IMR-90 (cell line): ENCODE results near the gene INPP5B. TPM values are rescaled to one million over a fixed set of nuclear protein-coding genes. Genes with fewer than 3 reads are reported as not detected.

Experiments
- ATAC-seq: fragments of 200-7000 bp; cut with Tn5 transposase; 2 replicates; pipeline ENCODE4 v1.9.1; 2020; ENCODE audit warnings: low read depth, mild to moderate bottlenecking, moderate library complexity
- BruUV-seq: library from RNA; stranded (reverse); fragments of 400-500 nt; replicated peaks from 2 replicates; lab custom pipeline; 2021; lab: Mats Ljungman, UMichigan
- CTCF ChIA-PET: fragments of 300-600 bp; formaldehyde crosslinking; extraction: SDS; loops from one replicate; lab custom pipeline; 2021; ENCODE audit warnings: antibody characterized with exemption; lab: Yijun Ruan, JAX
- POLR2A ChIA-PET: fragments of 300-600 bp; sonication (Branson Sonifier 250); formaldehyde crosslinking; loops from one replicate; lab custom pipeline; 2022; ENCODE audit warnings: antibody characterized with exemption; ENCODE audit not compliant: unreplicated experiment; lab: Charles Lee
- DNase-seq: peaks from one replicate; pipeline ENCODE4 v3.0.0; 2013
- H2AFZ ChIP-seq: replicated peaks from 2 replicates; pipeline ENCODE3; 2013; ENCODE audit warnings: low read length, mild to moderate bottlenecking; ENCODE audit not compliant: poor library complexity
- H2AK5ac ChIP-seq: 2 replicates; pipeline ENCODE4 v1.6.1; 2013; ENCODE audit warnings: low read depth, low read length, inconsistent platforms
- H2AK9ac ChIP-seq: replicated peaks from 2 replicates; pipeline ENCODE3; 2013; ENCODE audit warnings: mild to moderate bottlenecking, low read depth, low read length, moderate library complexity; ENCODE audit not compliant: poor library complexity
- H2BK120ac ChIP-seq: 2 replicates; pipeline ENCODE4 v1.6.1; 2013; ENCODE audit warnings: low read depth, low read length, inconsistent platforms
- H2BK15ac ChIP-seq: 3 replicates; pipeline ENCODE4 v1.6.1; 2013; ENCODE audit warnings: low read depth, low read length, inconsistent platforms
- H2BK20ac ChIP-seq: 2 replicates; pipeline ENCODE4 v1.6.1; 2013; ENCODE audit warnings: low read depth, mild to moderate bottlenecking, inconsistent platforms, low read length, moderate library complexity
- H2BK5ac ChIP-seq: 2 replicates; pipeline ENCODE4 v1.6.1; 2013; ENCODE audit warnings: mild to moderate bottlenecking, low read depth, low read length, inconsistent platforms; ENCODE audit not compliant: poor library complexity, severe bottlenecking
- H3K14ac ChIP-seq: replicated peaks from 2 replicates; pipeline ENCODE4 v1.6.1; 2013; ENCODE audit warnings: low read depth, low read length, inconsistent platforms
- H3K18ac ChIP-seq: 2 replicates; pipeline ENCODE4 v1.6.1; 2013; ENCODE audit warnings: low read depth, low read length, control low read depth
- H3K23ac ChIP-seq: 2 replicates; pipeline ENCODE4 v1.6.1; 2013; ENCODE audit warnings: low read depth, low read length, inconsistent platforms
- H3K27ac ChIP-seq: 2 replicates; pipeline ENCODE4 v1.5.1; 2013; ENCODE audit warnings: mild to moderate bottlenecking, control low read depth, low read length; ENCODE audit not compliant: insufficient read depth
- H3K27me3 ChIP-seq: 2 replicates; pipeline ENCODE4 v1.6.1; 2013; ENCODE audit warnings: low read length; ENCODE audit not compliant: control insufficient read depth, insufficient read depth
- H3K36me3 ChIP-seq: 2 replicates; pipeline ENCODE4 v1.6.1; 2013; ENCODE audit warnings: low read length, mixed read lengths; ENCODE audit not compliant: control insufficient read depth, insufficient read depth
- H3K4ac ChIP-seq: 2 replicates; pipeline ENCODE4 v1.6.1; 2013; ENCODE audit warnings: low read depth, low read length, inconsistent platforms
- H3K4me1 ChIP-seq: 2 replicates; pipeline ENCODE4 v1.6.1; 2013; ENCODE audit warnings: low read length, mixed read lengths; ENCODE audit not compliant: control insufficient read depth, insufficient read depth
- H3K4me2 ChIP-seq: 2 replicates; pipeline ENCODE4 v1.6.1; 2013; ENCODE audit warnings: low read depth, mild to moderate bottlenecking, control low read depth, low read length, moderate library complexity
- H3K4me3 ChIP-seq: 2 replicates; pipeline ENCODE4 v1.5.1; 2013; ENCODE audit warnings: low read depth, mild to moderate bottlenecking, control low read depth, low read length, moderate library complexity; ENCODE audit not compliant: insufficient read depth
- H3K56ac ChIP-seq: 2 replicates; pipeline ENCODE4 v1.6.1; 2013; ENCODE audit warnings: low read length, inconsistent platforms; ENCODE audit not compliant: insufficient read depth; ENCODE audit errors: extremely low read depth
- H3K79me1 ChIP-seq, 2 experiments: 2 replicates each; pipeline ENCODE4 v1.6.1; 2013; ENCODE audit warnings: low read length in 2 of 2, inconsistent platforms in 1 of 2, low read depth in 1 of 2
- H3K9ac ChIP-seq: 2 replicates; pipeline ENCODE4 v1.6.1; 2013; ENCODE audit warnings: low read depth, low read length, control low read depth
- H3K9me1 ChIP-seq: 2 replicates; pipeline ENCODE4 v1.6.1; 2013; ENCODE audit warnings: low read length, inconsistent platforms; ENCODE audit not compliant: insufficient read depth
- H3K9me3 ChIP-seq: 2 replicates; pipeline ENCODE4 v1.6.1; 2013; ENCODE audit warnings: low read length; ENCODE audit not compliant: control insufficient read depth, insufficient read depth
- H4K20me1 ChIP-seq: 2 replicates; pipeline ENCODE4 v1.6.1; 2013; ENCODE audit warnings: low read length, inconsistent platforms; ENCODE audit not compliant: insufficient read depth
- H4K5ac ChIP-seq: 2 replicates; pipeline ENCODE4 v1.6.1; 2013; ENCODE audit warnings: mild to moderate bottlenecking, low read depth, low read length, control low read depth
- H4K8ac ChIP-seq, 2 experiments: 2 replicates each; pipeline ENCODE4 v1.6.1; 2013; ENCODE audit warnings: low read depth in 2 of 2, low read length in 2 of 2, control low read depth in 1 of 2, inconsistent platforms in 1 of 2
- H4K91ac ChIP-seq: 2 replicates; pipeline ENCODE4 v1.6.1; 2013; ENCODE audit warnings: low read depth, low read length, inconsistent platforms; ENCODE audit not compliant: insufficient read depth
- BHLHE40 ChIP-seq: fragments of 150-350 bp; IDR thresholded peaks from 2 replicates; pipeline ENCODE4 v1.6.1; 2016; ENCODE audit warnings: mild to moderate bottlenecking, low read depth, low read length
- CEBPB ChIP-seq: IDR thresholded peaks from 2 replicates; pipeline ENCODE4 v1.6.1; 2012; ENCODE audit warnings: low read depth, low read length, improper control_type of control experiment
- CHD1 ChIP-seq: IDR thresholded peaks from 2 replicates; pipeline ENCODE4 v1.6.1; 2012; ENCODE audit warnings: low read depth, low read length, improper control_type of control experiment
- FOS ChIP-seq: fragments of 150-350 bp; IDR thresholded peaks from 2 replicates; pipeline ENCODE4 v1.6.1; 2016; ENCODE audit warnings: low read depth, low read length
- MAFK ChIP-seq: IDR thresholded peaks from 2 replicates; pipeline ENCODE4 v1.6.1; 2012; ENCODE audit warnings: low read depth, low read length, improper control_type of control experiment
- MAZ ChIP-seq: IDR thresholded peaks from 2 replicates; pipeline ENCODE4 v1.6.1; 2012; ENCODE audit warnings: low read depth, mild to moderate bottlenecking, low read length, improper control_type of control experiment, moderate library complexity, borderline replicate concordance
- MXI1 ChIP-seq: IDR thresholded peaks from 2 replicates; pipeline ENCODE4 v1.6.1; 2012; ENCODE audit warnings: low read depth, mild to moderate bottlenecking, low read length, moderate library complexity, borderline replicate concordance
- NFE2L2 ChIP-seq: fragments of 150-350 bp; IDR thresholded peaks from 2 replicates; pipeline ENCODE4 v1.6.1; 2016; ENCODE audit warnings: low read depth, mild to moderate bottlenecking, low read length
- POLR2A ChIP-seq: IDR thresholded peaks from 2 replicates; pipeline ENCODE4 v1.6.1; 2012; ENCODE audit warnings: mild to moderate bottlenecking, low read depth, low read length
- RAD21 ChIP-seq: IDR thresholded peaks from 2 replicates; pipeline ENCODE4 v1.6.1; 2012; ENCODE audit warnings: low read length, improper control_type of control experiment
- RCOR1 ChIP-seq: IDR thresholded peaks from 2 replicates; pipeline ENCODE4 v1.6.1; 2012; ENCODE audit warnings: mild to moderate bottlenecking, low read length, improper control_type of control experiment; ENCODE audit not compliant: insufficient replicate concordance
- RFX5 ChIP-seq: IDR thresholded peaks from 2 replicates; pipeline ENCODE4 v1.8.0; 2012; ENCODE audit warnings: low read depth, mild to moderate bottlenecking, low read length, moderate library complexity
- dilution Hi-C: fragments of 300-500 bp; cut with HindIII; formaldehyde crosslinking; loops from one replicate; pipeline ENCODE4 v1.14.3; 2018; ENCODE audit warnings: low sequenced_read_pairs; ENCODE audit not compliant: unreplicated experiment
- in situ Hi-C: fragments of 300-500 bp; cut with MboI; formaldehyde crosslinking; loops from 3 replicates; pipeline ENCODE4 v1.14.3; 2019; ENCODE audit warnings: low sequenced_read_pairs, inconsistent platforms, mixed read lengths
- intact Hi-C: fragments of 100-400 bp; cut with micrococcal nuclease; formaldehyde crosslinking; loops from 2 replicates; pipeline ENCODE4 v1.10.0; 2022
- polyA plus RNA-seq, 3 experiments: library from polyadenylated mRNA; depleted of rRNA; stranded (reverse); fragments of >200 nt; gene quantifications; 2 replicates each; pipeline ENCODE4 v1.2.3, GENCODE V29; 2012; ENCODE audit warnings: low replicate concordance in 1 of 3
- total RNA-seq: library from RNA; depleted of rRNA; stranded (reverse); fragments of >200 nt; gene quantifications from 2 replicates; pipeline ENCODE4 v1.2.3, GENCODE V29; 2012
- TF ChIP-seq, protein P1 (sequence below): conservative IDR thresholded peaks from 2 replicates; pipeline ENCODE4 v1.5.1; 2012; ENCODE audit warnings: mild to moderate bottlenecking, low read depth, low read length, improper control_type of control experiment
- TF ChIP-seq, protein P2 (sequence below): fragments of 150-350 bp; IDR thresholded peaks from 2 replicates; pipeline ENCODE4 v1.6.1; 2016; ENCODE audit warnings: low read depth, mild to moderate bottlenecking, low read length, moderate library complexity, borderline replicate concordance

Gene INPP5B
- total and polyA plus RNA-seq, 2 of the 4 experiments (the other 2 are of a cell fraction): 9.4 to 20.4 TPM

DNA sequence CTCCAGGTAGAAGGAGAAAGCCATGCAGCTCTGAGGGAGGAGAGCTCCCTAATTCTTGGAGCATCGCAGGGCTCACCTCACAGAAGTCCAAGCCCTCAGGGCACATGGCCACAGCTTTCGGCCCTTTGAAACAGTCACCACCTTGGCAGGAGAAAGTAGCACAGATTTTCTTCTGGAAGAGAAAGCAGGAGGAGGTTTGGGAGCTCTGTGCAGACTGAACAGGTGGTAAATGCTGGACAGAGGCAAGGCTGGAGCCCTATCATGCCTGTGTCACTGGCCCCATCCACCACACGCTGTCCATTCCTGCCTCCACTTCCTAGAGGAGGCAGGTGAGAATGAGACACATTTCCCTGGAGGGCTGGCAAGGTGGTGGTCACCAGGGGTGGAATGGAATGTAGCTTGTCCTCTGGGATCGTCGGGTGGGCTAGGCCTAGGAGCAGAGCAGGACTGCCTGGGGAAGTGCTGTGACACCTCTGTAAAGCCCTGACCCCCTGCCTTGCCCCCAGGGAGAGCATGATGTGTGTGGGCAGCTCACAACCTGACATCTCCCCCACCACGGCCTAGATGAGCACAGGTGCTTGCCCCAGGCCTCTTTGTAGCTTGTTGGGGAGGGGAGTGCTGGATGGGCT lies 2.8 kb upstream of the INPP5B start (continued):
- TF ChIP-seq CEBPB (no peak), MAZ (no peak), RCOR1 (no peak)

DNA sequence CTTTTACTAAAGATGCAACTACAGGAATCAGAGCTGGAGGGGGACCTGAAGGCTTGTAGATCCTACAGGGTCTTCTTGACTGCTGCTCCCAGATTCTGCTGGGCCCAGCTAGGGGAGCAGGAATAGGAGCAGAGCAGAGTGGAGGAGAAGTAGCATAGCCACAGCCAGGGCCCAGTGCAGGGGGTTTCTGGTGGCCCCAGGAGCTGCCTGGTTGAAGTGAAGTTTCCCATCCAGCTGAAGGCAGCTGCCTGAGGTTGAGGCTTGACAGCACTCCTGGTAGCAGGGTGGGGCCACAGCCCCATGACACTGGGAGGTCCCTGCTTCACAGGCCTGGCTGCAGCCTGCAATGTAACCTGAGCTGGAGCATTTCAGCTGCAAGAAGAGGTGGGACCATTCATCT lies 2.0 kb upstream of the INPP5B start:
- no peak overlapping the region for H3K27ac ChIP-seq
- no peak overlapping the region for H2BK120ac ChIP-seq
- in situ Hi-C loops (no loop called here), intact Hi-C loops (no loop called here), dilution Hi-C loops (no loop called here)
- H3K23ac ChIP-seq: no peak overlapping the region
- no peak overlapping the region; the same call in 1 of the 2 replicates for H4K91ac ChIP-seq
- no peak overlapping the region for H3K4me3 ChIP-seq
- no peak overlapping the region for H3K4me2 ChIP-seq
- no peaks in the 10 kb centered on the region for H3K9me3 ChIP-seq
- CTCF ChIA-PET: interaction anchor here (0.9 to 1.3 kb wide), 2 partner anchors 9 to 11 kb away, joined by 3 to 4 read pairs; no protein-coding TSS in a partner anchor
- H2AK5ac ChIP-seq: no peak overlapping the region
- no peak for ATAC-seq
- H3K18ac ChIP-seq: no peak overlapping the region
- H4K8ac ChIP-seq: no peak overlapping the region
- no peak overlapping the region for H4K5ac ChIP-seq
- POLR2A ChIA-PET: no interaction called here
- no peak overlapping the region for H3K9ac ChIP-seq
- BruUV-seq: no TSS peak
- H2BK20ac ChIP-seq: no peak overlapping the region
- no peak for DNase-seq
- H2BK15ac ChIP-seq: no peak overlapping the region
- H3K27me3 ChIP-seq: no peaks in the 10 kb centered on the region
- H3K4ac ChIP-seq: no peak overlapping the region
- peaks cover 6% of the 10 kb centered on the region for H3K4me1 ChIP-seq
- no peaks in the 10 kb centered on the region for H4K20me1 ChIP-seq
- peaks cover 6% of the 10 kb centered on the region for H3K36me3 ChIP-seq
- no peak overlapping the region for H2BK5ac ChIP-seq
- H3K14ac ChIP-seq: no peak overlapping the region
- H3K9me1 ChIP-seq: peaks cover 18% of the 10 kb centered on the region
- H3K79me1 ChIP-seq: peaks cover 9 to 36% of the 10 kb centered on the region in 2 experiments
- peak overlapping the region; percentile 35 for H2AFZ ChIP-seq
- no peak overlapping the region for H2AK9ac ChIP-seq
- H3K56ac ChIP-seq: no peak overlapping the region
- no peak for TF ChIP-seq MAFK
- no peak for TF ChIP-seq MXI1
- TF ChIP-seq BHLHE40: no peak
- no peak for TF ChIP-seq CHD1
- TF ChIP-seq RAD21: no peak
- no peak for TF ChIP-seq RFX5
- TF ChIP-seq, protein P1, sequence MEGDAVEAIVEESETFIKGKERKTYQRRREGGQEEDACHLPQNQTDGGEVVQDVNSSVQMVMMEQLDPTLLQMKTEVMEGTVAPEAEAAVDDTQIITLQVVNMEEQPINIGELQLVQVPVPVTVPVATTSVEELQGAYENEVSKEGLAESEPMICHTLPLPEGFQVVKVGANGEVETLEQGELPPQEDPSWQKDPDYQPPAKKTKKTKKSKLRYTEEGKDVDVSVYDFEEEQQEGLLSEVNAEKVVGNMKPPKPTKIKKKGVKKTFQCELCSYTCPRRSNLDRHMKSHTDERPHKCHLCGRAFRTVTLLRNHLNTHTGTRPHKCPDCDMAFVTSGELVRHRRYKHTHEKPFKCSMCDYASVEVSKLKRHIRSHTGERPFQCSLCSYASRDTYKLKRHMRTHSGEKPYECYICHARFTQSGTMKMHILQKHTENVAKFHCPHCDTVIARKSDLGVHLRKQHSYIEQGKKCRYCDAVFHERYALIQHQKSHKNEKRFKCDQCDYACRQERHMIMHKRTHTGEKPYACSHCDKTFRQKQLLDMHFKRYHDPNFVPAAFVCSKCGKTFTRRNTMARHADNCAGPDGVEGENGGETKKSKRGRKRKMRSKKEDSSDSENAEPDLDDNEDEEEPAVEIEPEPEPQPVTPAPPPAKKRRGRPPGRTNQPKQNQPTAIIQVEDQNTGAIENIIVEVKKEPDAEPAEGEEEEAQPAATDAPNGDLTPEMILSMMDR: no peak
- no peak for TF ChIP-seq MAZ
- no peak for TF ChIP-seq POLR2A
- TF ChIP-seq, protein P2, sequence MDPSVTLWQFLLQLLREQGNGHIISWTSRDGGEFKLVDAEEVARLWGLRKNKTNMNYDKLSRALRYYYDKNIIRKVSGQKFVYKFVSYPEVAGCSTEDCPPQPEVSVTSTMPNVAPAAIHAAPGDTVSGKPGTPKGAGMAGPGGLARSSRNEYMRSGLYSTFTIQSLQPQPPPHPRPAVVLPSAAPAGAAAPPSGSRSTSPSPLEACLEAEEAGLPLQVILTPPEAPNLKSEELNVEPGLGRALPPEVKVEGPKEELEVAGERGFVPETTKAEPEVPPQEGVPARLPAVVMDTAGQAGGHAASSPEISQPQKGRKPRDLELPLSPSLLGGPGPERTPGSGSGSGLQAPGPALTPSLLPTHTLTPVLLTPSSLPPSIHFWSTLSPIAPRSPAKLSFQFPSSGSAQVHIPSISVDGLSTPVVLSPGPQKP: no peak
- TF ChIP-seq CEBPB: no peak
- TF ChIP-seq NFE2L2: no peak
- no peak for TF ChIP-seq FOS
- TF ChIP-seq RCOR1: no peak
